ENCODE results near the gene ZBTB20.

DNA sequence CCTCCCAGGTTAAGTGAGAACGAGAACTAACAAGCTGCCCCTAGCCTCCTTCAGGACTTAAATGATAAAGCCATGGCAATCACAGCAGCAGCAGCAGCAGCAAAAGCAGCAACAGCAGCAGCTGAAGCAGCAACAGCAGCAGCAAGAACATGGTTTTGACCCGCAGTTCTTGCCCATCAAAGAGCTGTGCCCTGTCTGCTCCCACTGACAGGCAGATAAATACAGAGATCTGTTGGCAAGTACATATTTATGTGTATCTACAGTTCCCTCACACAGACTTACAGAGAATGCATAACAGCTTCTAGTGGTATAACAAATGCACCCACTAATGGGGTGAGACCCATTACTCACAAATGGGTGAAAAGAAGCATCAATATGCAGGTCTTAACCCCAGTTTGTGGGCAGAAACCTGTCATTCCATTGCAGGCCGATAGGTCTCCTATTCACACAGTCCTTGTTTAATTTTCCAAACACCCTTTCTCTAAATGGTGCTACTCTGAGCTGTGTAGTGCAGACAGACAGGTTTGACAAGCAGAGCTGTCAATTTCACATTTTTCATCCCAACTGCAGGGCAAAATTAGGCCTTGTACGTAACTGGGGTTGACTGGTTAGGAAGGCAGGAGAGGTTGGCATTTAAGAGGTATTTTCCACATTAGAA, 537.0 kb downstream of the ZBTB20 start:
- no peak for TF ChIP-seq POLR2A (IDR thresholded peaks at IDR 0.05)
- TF ChIP-seq, protein P1, sequence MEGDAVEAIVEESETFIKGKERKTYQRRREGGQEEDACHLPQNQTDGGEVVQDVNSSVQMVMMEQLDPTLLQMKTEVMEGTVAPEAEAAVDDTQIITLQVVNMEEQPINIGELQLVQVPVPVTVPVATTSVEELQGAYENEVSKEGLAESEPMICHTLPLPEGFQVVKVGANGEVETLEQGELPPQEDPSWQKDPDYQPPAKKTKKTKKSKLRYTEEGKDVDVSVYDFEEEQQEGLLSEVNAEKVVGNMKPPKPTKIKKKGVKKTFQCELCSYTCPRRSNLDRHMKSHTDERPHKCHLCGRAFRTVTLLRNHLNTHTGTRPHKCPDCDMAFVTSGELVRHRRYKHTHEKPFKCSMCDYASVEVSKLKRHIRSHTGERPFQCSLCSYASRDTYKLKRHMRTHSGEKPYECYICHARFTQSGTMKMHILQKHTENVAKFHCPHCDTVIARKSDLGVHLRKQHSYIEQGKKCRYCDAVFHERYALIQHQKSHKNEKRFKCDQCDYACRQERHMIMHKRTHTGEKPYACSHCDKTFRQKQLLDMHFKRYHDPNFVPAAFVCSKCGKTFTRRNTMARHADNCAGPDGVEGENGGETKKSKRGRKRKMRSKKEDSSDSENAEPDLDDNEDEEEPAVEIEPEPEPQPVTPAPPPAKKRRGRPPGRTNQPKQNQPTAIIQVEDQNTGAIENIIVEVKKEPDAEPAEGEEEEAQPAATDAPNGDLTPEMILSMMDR (IDR thresholded peaks at IDR 0.05) = no peak
